Choroid plexus epithelial cell (primary cell): ENCODE measurements around the gene EPHB1.

ENCODE experiments used
- DNase-seq: peaks from one replicate; pipeline ENCODE4 v3.0.0-alpha.2; 2010; ENCODE audit warnings: low read depth
- H3K4me3 ChIP-seq: 2 replicates; pipeline ENCODE4 v1.5.1; 2011; ENCODE audit warnings: low read depth, mild to moderate bottlenecking, control low read depth, low read length, moderate library complexity
- TF ChIP-seq, protein P1 (sequence below): conservative IDR thresholded peaks from 2 replicates; pipeline ENCODE4 v1.5.1; 2011; ENCODE audit warnings: low read depth, mild to moderate bottlenecking, control low read depth, inconsistent platforms, low read length, moderate library complexity

The EPHB1 gene

DNA sequence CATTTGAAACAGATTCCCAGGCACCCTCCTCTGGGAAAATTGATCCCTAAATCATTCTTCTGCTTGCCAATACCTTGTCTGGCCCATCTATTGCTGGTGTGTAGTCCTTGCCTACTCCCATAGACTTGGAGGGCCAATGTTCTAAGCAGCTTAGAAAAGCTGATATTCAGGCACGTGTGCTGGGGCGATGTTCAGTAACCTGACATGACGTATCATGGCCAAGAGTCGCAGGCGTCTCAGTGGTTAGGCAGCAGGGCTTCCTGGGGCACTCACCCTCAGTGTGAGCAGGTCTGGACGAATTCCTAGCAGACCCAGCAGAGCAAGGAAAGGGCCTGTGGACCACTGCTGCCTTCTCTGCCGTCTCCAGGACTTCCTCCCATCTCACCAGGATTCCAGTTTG, 21.6 kb downstream of the EPHB1 start:
- TF ChIP-seq, protein P1, sequence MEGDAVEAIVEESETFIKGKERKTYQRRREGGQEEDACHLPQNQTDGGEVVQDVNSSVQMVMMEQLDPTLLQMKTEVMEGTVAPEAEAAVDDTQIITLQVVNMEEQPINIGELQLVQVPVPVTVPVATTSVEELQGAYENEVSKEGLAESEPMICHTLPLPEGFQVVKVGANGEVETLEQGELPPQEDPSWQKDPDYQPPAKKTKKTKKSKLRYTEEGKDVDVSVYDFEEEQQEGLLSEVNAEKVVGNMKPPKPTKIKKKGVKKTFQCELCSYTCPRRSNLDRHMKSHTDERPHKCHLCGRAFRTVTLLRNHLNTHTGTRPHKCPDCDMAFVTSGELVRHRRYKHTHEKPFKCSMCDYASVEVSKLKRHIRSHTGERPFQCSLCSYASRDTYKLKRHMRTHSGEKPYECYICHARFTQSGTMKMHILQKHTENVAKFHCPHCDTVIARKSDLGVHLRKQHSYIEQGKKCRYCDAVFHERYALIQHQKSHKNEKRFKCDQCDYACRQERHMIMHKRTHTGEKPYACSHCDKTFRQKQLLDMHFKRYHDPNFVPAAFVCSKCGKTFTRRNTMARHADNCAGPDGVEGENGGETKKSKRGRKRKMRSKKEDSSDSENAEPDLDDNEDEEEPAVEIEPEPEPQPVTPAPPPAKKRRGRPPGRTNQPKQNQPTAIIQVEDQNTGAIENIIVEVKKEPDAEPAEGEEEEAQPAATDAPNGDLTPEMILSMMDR = no peak
- H3K4me3 ChIP-seq = no peak overlapping the region
- DNase-seq = no peak

DNA sequence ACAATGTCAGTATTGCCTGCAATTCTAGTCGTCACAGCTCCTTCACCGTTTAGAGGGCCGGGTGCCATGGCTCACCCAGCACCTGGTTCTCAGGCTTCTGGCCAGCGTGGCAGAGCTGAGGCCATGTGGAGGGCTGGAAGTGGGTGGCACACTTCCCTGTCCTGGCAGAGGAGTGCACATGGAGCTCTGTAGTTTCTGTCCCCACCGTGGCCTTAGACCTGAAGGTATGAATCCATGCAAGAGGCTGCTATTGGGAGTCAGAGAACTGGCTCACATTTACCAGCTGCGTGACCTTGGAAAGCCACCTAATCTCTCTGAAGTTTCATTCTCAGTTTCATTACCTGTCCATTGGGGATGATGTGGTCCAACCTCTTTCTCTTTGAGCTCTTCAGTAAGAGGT, 22.2 kb downstream of the EPHB1 start:
- TF ChIP-seq, protein P1 = no peak
- no peak for DNase-seq
- no peak overlapping the region for H3K4me3 ChIP-seq

DNA sequence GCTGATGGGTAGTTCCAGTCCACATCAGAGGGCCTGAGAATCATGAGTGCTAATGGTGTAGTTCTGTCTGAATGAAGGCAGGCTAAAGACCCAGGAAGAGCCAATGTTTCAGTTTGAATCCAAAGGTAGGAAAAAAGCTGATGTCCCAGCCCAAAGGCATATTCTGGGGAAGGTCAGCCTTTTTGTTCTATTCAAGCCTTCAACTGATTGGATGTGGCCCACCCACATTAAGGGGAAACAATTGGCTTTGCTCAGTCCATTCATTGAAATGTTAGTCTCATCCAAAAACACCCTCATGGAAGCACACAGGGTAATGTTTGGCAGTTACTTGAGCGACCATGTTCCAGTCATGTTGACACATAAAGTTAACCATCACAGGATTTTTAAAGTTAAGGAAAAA, 25.9 kb downstream of the EPHB1 start:
- TF ChIP-seq, protein P1 = no peak
- no peak for DNase-seq
- no peak overlapping the region for H3K4me3 ChIP-seq

DNA sequence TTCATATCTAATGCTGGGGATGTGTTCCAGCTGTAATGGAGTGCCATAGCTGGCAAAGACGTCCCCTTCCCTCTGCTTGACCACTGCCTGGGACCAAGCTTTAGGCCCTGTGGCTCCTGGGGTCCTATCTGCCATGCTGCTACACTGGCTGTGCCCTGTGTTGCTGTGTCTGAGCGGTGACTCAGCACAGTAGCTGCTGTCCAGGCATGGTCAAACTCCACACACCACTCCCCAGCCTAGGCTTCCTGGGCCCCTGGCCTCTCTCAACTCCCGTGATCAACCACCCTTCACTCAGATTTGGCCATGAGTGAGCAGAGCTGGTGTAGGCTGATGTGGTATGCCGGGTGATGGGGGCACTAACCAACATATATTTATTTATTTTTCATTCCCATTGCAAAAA, 27.0 kb downstream of the EPHB1 start:
- no peak for DNase-seq

DNA sequence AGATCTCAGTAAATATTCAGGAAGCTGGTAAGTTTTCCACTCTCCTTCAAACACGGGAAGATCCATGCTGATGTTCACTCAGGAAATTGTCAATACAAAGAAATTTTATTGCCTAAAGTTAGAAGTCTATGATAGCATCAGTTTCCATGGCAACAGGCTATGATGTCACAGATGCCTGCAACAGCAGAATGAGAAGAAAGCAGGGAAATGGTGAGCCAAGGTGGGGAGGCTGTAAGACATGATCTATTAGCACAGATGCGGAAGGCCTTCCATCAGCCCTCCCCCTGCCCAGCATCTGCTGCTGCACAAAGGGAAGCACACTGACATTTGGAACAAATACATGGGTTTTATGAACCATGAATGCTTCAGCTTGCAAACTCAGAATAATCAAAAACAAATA, 28.6 kb downstream of the EPHB1 start:
- TF ChIP-seq, protein P1 = no peak
- no peak for DNase-seq
- H3K4me3 ChIP-seq = no peak overlapping the region

More for the DNA sequence above, 27.0 kb downstream of the EPHB1 start:
- no peak overlapping the region for H3K4me3 ChIP-seq
- TF ChIP-seq, protein P1 = no peak

DNA sequence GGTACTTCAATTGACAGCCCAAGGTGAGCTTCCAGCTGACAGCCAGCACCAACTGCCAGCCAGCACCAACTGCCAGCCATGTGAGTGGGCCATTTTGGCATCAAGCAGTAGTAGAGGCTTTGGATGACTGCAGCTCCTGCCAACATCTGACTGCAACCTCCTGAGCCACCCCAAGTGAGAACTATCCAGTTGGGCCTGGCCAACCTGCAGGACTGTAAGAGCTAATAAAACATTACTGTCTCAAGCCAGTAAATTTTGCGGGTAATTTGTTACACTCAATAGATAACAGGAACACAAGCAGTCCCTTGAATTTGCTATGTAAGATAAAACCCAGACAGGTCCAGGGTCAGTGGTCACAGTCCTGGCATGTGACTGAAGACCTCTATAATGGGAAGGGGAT, 29.7 kb downstream of the EPHB1 start:
- TF ChIP-seq, protein P1 = no peak

DNA sequence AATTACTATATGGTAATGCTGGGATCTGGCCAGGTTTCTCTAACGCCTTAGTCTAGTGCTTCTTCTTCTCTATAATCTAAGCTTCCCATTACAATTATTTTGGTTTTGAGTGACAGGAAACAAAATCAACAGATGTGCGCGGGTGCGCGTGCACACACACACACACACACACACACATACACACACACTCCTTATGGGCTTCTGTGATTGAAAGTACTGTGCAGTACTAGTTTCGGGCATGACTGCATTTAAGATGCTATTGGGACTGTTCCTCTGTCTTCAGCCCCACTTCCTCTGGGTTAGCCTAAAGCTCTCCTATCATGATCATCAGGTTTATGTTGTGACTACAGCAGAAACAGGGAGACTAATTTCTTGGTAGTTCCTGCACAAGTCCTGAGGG, 32.2 kb downstream of the EPHB1 start:
- TF ChIP-seq, protein P1 = no peak
- DNase-seq = no peak
- H3K4me3 ChIP-seq = no peak overlapping the region

More for the DNA sequence above, 29.7 kb downstream of the EPHB1 start:
- DNase-seq = no peak
- H3K4me3 ChIP-seq = no peak overlapping the region
